Trophoblast cell (in vitro differentiated cells and primary cell): Measurements from ENCODE around the gene IRF8.

Source experiments
- DNase-seq, 2 donors: peaks; one replicate each; pipeline ENCODE4 v3.0.0-alpha.2; 2016
- H2AFZ ChIP-seq: 2 replicates; pipeline ENCODE4 v1.6.1; 2013; ENCODE audit warnings: low read length, moderate library complexity, mild to moderate bottlenecking; ENCODE audit not compliant: insufficient read depth, poor library complexity
- H2AK5ac ChIP-seq: 2 replicates; pipeline ENCODE4 v1.6.1; 2013; ENCODE audit warnings: mild to moderate bottlenecking, low read length
- H2BK120ac ChIP-seq: 2 replicates; pipeline ENCODE4 v1.6.1; 2013; ENCODE audit warnings: low read length, mild to moderate bottlenecking, moderate library complexity; ENCODE audit not compliant: insufficient read depth, poor library complexity
- H2BK12ac ChIP-seq: 2 replicates; pipeline ENCODE4 v1.6.1; 2013; ENCODE audit warnings: mild to moderate bottlenecking, low read length, moderate library complexity
- H2BK5ac ChIP-seq: 2 replicates; pipeline ENCODE4 v1.6.1; 2013; ENCODE audit warnings: low read length, low read depth, moderate library complexity, mild to moderate bottlenecking; ENCODE audit not compliant: poor library complexity
- H3K14ac ChIP-seq: 2 replicates; pipeline ENCODE4 v1.6.1; 2013; ENCODE audit warnings: mild to moderate bottlenecking, low read length
- H3K18ac ChIP-seq: 2 replicates; pipeline ENCODE4 v1.6.1; 2013; ENCODE audit warnings: mild to moderate bottlenecking, low read length
- H3K23ac ChIP-seq: 2 replicates; pipeline ENCODE4 v1.6.1; 2013; ENCODE audit warnings: low read length
- H3K27ac ChIP-seq: 2 replicates; pipeline ENCODE4 v1.5.1; 2013; ENCODE audit warnings: low read depth, mild to moderate bottlenecking, inconsistent platforms, low read length, moderate library complexity
- H3K27me3 ChIP-seq: 2 replicates; pipeline ENCODE4 v1.6.1; 2013; ENCODE audit warnings: inconsistent platforms, mild to moderate bottlenecking, low read length, moderate library complexity; ENCODE audit not compliant: insufficient read depth
- H3K36me3 ChIP-seq, 2 experiments: 1 replicate in 1 of 2; 2 replicates in 1 of 2; pipeline ENCODE4 v1.6.1; 2013; ENCODE audit warnings: low read length in 2 of 2, mild to moderate bottlenecking in 2 of 2, moderate library complexity in 1 of 2; ENCODE audit not compliant: insufficient read depth in 2 of 2, control insufficient read depth in 1 of 2
- H3K4ac ChIP-seq: 2 replicates; pipeline ENCODE4 v1.6.1; 2013; ENCODE audit warnings: low read depth, mild to moderate bottlenecking, low read length, moderate library complexity
- H3K4me1 ChIP-seq, 2 experiments: 1 replicate in 1 of 2; 2 replicates in 1 of 2; pipeline ENCODE4 v1.6.1; 2013; ENCODE audit warnings: low read length in 2 of 2, mild to moderate bottlenecking in 2 of 2, moderate library complexity in 1 of 2; ENCODE audit not compliant: insufficient read depth in 2 of 2, control insufficient read depth in 1 of 2
- H3K4me2 ChIP-seq: 2 replicates; pipeline ENCODE4 v1.6.1; 2013; ENCODE audit warnings: inconsistent platforms, mild to moderate bottlenecking, low read length, moderate library complexity
- H3K4me3 ChIP-seq: 2 replicates; pipeline ENCODE4 v1.5.1; 2013; ENCODE audit warnings: mild to moderate bottlenecking, low read depth, low read length, inconsistent platforms
- H3K79me1 ChIP-seq: one replicate; pipeline ENCODE4 v1.6.1; 2013; ENCODE audit warnings: low read length
- H3K79me2 ChIP-seq: 2 replicates; pipeline ENCODE4 v1.6.1; 2013; ENCODE audit warnings: low read length, mild to moderate bottlenecking; ENCODE audit not compliant: control insufficient read depth, insufficient read depth, poor library complexity
- H3K9ac ChIP-seq: 2 replicates; pipeline ENCODE4 v1.6.1; 2013; ENCODE audit warnings: mild to moderate bottlenecking, low read length
- H3K9me3 ChIP-seq: 2 replicates; pipeline ENCODE4 v1.6.1; 2013; ENCODE audit warnings: low read depth, mild to moderate bottlenecking, control low read depth, inconsistent platforms, low read length; ENCODE audit not compliant: insufficient read depth
- H4K12ac ChIP-seq: 2 replicates; pipeline ENCODE4 v1.6.1; 2013; ENCODE audit warnings: low read depth, mild to moderate bottlenecking, low read length, moderate library complexity
- H4K8ac ChIP-seq: 2 replicates; pipeline ENCODE4 v1.6.1; 2013; ENCODE audit warnings: low read depth, mild to moderate bottlenecking, low read length, moderate library complexity
- H4K91ac ChIP-seq: one replicate; pipeline ENCODE4 v1.6.1; 2013; ENCODE audit warnings: low read depth, mild to moderate bottlenecking, low read length, moderate library complexity
- WGBS: extraction: QIAGEN DNeasy Blood & Tissue Kit; methylation state at CpG from one replicate; pipeline ENCODE4 v1.1.7; 2013; ENCODE audit warnings: missing lambda C conversion rate; ENCODE audit not compliant: insufficient read length, insufficient coverage; ENCODE audit errors: extremely low coverage; 5-methylcytosine and 5-hydroxymethylcytosine counted together

The IRF8 gene

GRCh38 chr16:85952811-85953210 is 53.8 kb downstream of the IRF8 start:
- Histone ChIP-seq H3K27ac (no peak overlapping the region), H3K4ac (no peak overlapping the region), H3K9ac (no peak overlapping the region), H4K8ac (no peak overlapping the region), H2BK120ac (no peak overlapping the region), H2BK12ac (no peak overlapping the region), H4K91ac (no peak overlapping the region), H3K4me1 (peaks cover 13 to 16% of the 10 kb centered on the region in 2 experiments), H3K36me3 (no peaks in the 10 kb centered on the region), H3K79me2 (no peaks in the 10 kb centered on the region), H2AK5ac (no peak overlapping the region), H4K12ac (no peak overlapping the region), H3K18ac (no peak overlapping the region), H3K9me3 (no peaks in the 10 kb centered on the region), H3K23ac (no peak overlapping the region), H3K79me1 (peaks cover 14% of the 10 kb centered on the region), H3K27me3 (no peaks in the 10 kb centered on the region), H3K4me2 (no peak overlapping the region), H3K14ac (no peak overlapping the region), H3K4me3 (no peak overlapping the region), H2BK5ac (no peak overlapping the region), H2AFZ (no peak overlapping the region)
- no CpG with 5 or more reads among the region's 5 CpGs for WGBS
- DNase-seq: no peak

- Histone ChIP-seq H3K9me3 (no peaks in the 10 kb centered on the region), H2BK5ac (no peak overlapping the region), H3K14ac (no peak overlapping the region), H3K27ac (no peak overlapping the region), H3K36me3 (no peaks in the 10 kb centered on the region), H3K27me3 (no peaks in the 10 kb centered on the region), H2BK120ac (no peak overlapping the region), H3K79me2 (no peaks in the 10 kb centered on the region), H3K4me2 (no peak overlapping the region), H3K4me3 (no peak overlapping the region), H3K4ac (no peak overlapping the region), H4K12ac (no peak overlapping the region), H4K91ac (no peak overlapping the region), H3K18ac (no peak overlapping the region), H3K4me1 (peaks cover 7 to 14% of the 10 kb centered on the region in 2 experiments), H2BK12ac (peak overlapping the region; percentile 16), H4K8ac (no peak overlapping the region), H3K23ac (no peak overlapping the region), H2AK5ac (no peak overlapping the region), H3K79me1 (peaks cover 11% of the 10 kb centered on the region), H2AFZ (no peak overlapping the region), H3K9ac (no peak overlapping the region)
- no CpG with 5 or more reads among the region's 12 CpGs for WGBS
- DNase-seq: no peak
Measured at GRCh38 chr16:85954927-85955519, 56.1 kb downstream of the IRF8 start.

- H4K91ac ChIP-seq: no peak overlapping the region
- H3K79me2 ChIP-seq: no peaks in the 10 kb centered on the region
- no peak overlapping the region for H4K12ac ChIP-seq
- peaks cover 8% of the 10 kb centered on the region for H3K79me1 ChIP-seq
- no peaks in the 10 kb centered on the region for H3K27me3 ChIP-seq
- H3K23ac ChIP-seq: no peak overlapping the region
- no peak overlapping the region for H3K9ac ChIP-seq
- no peaks in the 10 kb centered on the region for H3K9me3 ChIP-seq
- H3K4me1 ChIP-seq: peaks cover 3 to 10% of the 10 kb centered on the region in 2 experiments
- no peak overlapping the region for H3K18ac ChIP-seq
- WGBS: no CpG with 5 or more reads among the region's 11 CpGs
- H3K4me2 ChIP-seq: no peak overlapping the region
- H2AK5ac ChIP-seq: no peak overlapping the region
- H3K14ac ChIP-seq: no peak overlapping the region
- H3K27ac ChIP-seq: no peak overlapping the region
- no peak overlapping the region for H2BK5ac ChIP-seq
- no peak for DNase-seq
- no peaks in the 10 kb centered on the region for H3K36me3 ChIP-seq
- H2BK12ac ChIP-seq: no peak overlapping the region
- H3K4ac ChIP-seq: no peak overlapping the region
- H2BK120ac ChIP-seq: no peak overlapping the region
- no peak overlapping the region for H4K8ac ChIP-seq
- no peak overlapping the region for H3K4me3 ChIP-seq
- H2AFZ ChIP-seq: no peak overlapping the region
Measured at GRCh38 chr16:85955566-85955965, 56.6 kb downstream of the IRF8 start.

- H3K4me2 ChIP-seq: no peak overlapping the region
- no peak overlapping the region for H2BK120ac ChIP-seq
- no peaks in the 10 kb centered on the region for H3K27me3 ChIP-seq
- no peak overlapping the region for H2BK5ac ChIP-seq
- H3K79me1 ChIP-seq: peaks cover 5% of the 10 kb centered on the region
- no peak overlapping the region for H2AFZ ChIP-seq
- no peak for DNase-seq
- H3K4me3 ChIP-seq: no peak overlapping the region
- H3K18ac ChIP-seq: no peak overlapping the region
- no peak overlapping the region for H3K14ac ChIP-seq
- no peak overlapping the region for H4K8ac ChIP-seq
- no peak overlapping the region for H3K4ac ChIP-seq
- no peaks in the 10 kb centered on the region for H3K36me3 ChIP-seq
- H3K9me3 ChIP-seq: no peaks in the 10 kb centered on the region
- no peaks in the 10 kb centered on the region for H3K79me2 ChIP-seq
- H4K12ac ChIP-seq: no peak overlapping the region
- H2BK12ac ChIP-seq: no peak overlapping the region
- peaks cover 0 to 2% of the 10 kb centered on the region in 2 experiments for H3K4me1 ChIP-seq
- no CpG with 5 or more reads among the region's 15 CpGs for WGBS
- no peak overlapping the region for H3K27ac ChIP-seq
- H3K9ac ChIP-seq: no peak overlapping the region
- no peak overlapping the region for H3K23ac ChIP-seq
- H4K91ac ChIP-seq: no peak overlapping the region
- no peak overlapping the region for H2AK5ac ChIP-seq
Measured at GRCh38 chr16:85956426-85956825, 57.5 kb downstream of the IRF8 start.
